WTC11 (cell line): Measurements from ENCODE around the gene TMEM178B. TPM values are rescaled to one million over a fixed set of nuclear protein-coding genes. Genes with fewer than 3 reads are reported as not detected.

Source experiments
- ATAC-seq: fragments of 200-7000 bp; cut with Tn5 transposase; 2 replicates; pipeline ENCODE4 v1.10.0; 2021; ENCODE audit warnings: mild to moderate bottlenecking, moderate library complexity
- CTCF ChIA-PET: fragments of 300-600 bp; sonication (Branson Sonifier 250); formaldehyde crosslinking; loops from one replicate; lab custom pipeline; 2021; ENCODE audit warnings: antibody characterized with exemption; lab: Charles Lee
- POLR2A ChIA-PET: fragments of 350-600 bp; sonication (Branson Sonifier 250); formaldehyde crosslinking; loops from one replicate; lab custom pipeline; 2021; ENCODE audit warnings: antibody characterized with exemption; lab: Charles Lee
- DNase-seq: peaks from one replicate; pipeline ENCODE4 v3.0.0; 2021; ENCODE audit warnings: low spot score
- H3K27ac Mint-ChIP-seq: 2 replicates; pipeline ENCODE4 v1.8.0; 2021; ENCODE audit warnings: mixed read lengths
- H3K27me3 Mint-ChIP-seq: 2 replicates; pipeline ENCODE4 v1.8.0; 2021; ENCODE audit warnings: low read depth, mild to moderate bottlenecking, moderate library complexity, mixed read lengths
- H3K36me3 Mint-ChIP-seq: 2 replicates; pipeline ENCODE4 v1.8.0; 2021; ENCODE audit warnings: mixed read lengths
- H3K4me1 Mint-ChIP-seq: 2 replicates; pipeline ENCODE4 v1.8.0; 2022; ENCODE audit warnings: mixed read lengths
- H3K4me3 Mint-ChIP-seq: 2 replicates; pipeline ENCODE4 v1.8.0; 2021; ENCODE audit warnings: mild to moderate bottlenecking, moderate library complexity, mixed read lengths
- H3K9me3 Mint-ChIP-seq: 2 replicates; pipeline ENCODE4 v1.8.0; 2021; ENCODE audit warnings: mixed read lengths
- ATF3 ChIP-seq: sonication (generic); formaldehyde crosslinking; conservative IDR thresholded peaks from 2 replicates; pipeline ENCODE4 v1.8.1; 2022; ENCODE audit warnings: mild to moderate bottlenecking, missing genetic modification reagents
- CBFB ChIP-seq: sonication (generic); formaldehyde crosslinking; IDR thresholded peaks from 2 replicates; pipeline ENCODE4 v1.8.1; 2022; ENCODE audit warnings: mild to moderate bottlenecking, low read depth, missing genetic modification reagents
- EMX1 ChIP-seq: fragments of 250-450 bp; sonication (Bioruptor Pico); IDR thresholded peaks from 2 replicates; pipeline ENCODE4 v1.8.0; 2021; ENCODE audit warnings: mild to moderate bottlenecking
- ERG ChIP-seq: fragments of 250-450 bp; sonication (Bioruptor Pico); IDR thresholded peaks from 2 replicates; pipeline ENCODE4 v1.8.0; 2021; ENCODE audit warnings: mild to moderate bottlenecking
- FOXP4 ChIP-seq: sonication (generic); formaldehyde crosslinking; IDR thresholded peaks from 2 replicates; pipeline ENCODE4 v1.8.0; 2022; ENCODE audit warnings: mild to moderate bottlenecking, missing genetic modification reagents
- JUN ChIP-seq: sonication (generic); formaldehyde crosslinking; IDR thresholded peaks from 2 replicates; pipeline ENCODE4 v1.8.0; 2023; ENCODE audit warnings: mild to moderate bottlenecking, missing genetic modification reagents
- MLX ChIP-seq: sonication (generic); formaldehyde crosslinking; IDR thresholded peaks from 2 replicates; pipeline ENCODE4 v1.8.1; 2023; ENCODE audit warnings: mild to moderate bottlenecking, missing genetic modification reagents, moderate library complexity
- RELA ChIP-seq: sonication (generic); formaldehyde crosslinking; IDR thresholded peaks from 2 replicates; pipeline ENCODE4 v1.8.1; 2022; ENCODE audit warnings: missing genetic modification reagents, mild to moderate bottlenecking, borderline replicate concordance
- SMAD3 ChIP-seq: sonication (generic); formaldehyde crosslinking; IDR thresholded peaks from 2 replicates; pipeline ENCODE4 v1.8.0; 2022; ENCODE audit warnings: missing genetic modification reagents, mild to moderate bottlenecking, borderline replicate concordance
- ZNF232 ChIP-seq: sonication (generic); formaldehyde crosslinking; IDR thresholded peaks from 2 replicates; pipeline ENCODE4 v1.8.0; 2022; ENCODE audit warnings: mild to moderate bottlenecking, missing genetic modification reagents
- ZNF396 ChIP-seq: fragments of 250-450 bp; sonication (Bioruptor Pico); IDR thresholded peaks from 2 replicates; pipeline ENCODE4 v1.8.0; 2021; ENCODE audit warnings: mild to moderate bottlenecking, moderate library complexity, borderline replicate concordance
- ZNF671 ChIP-seq: fragments of 250-450 bp; sonication (Bioruptor Pico); IDR thresholded peaks from 2 replicates; pipeline ENCODE4 v1.8.0; 2021; ENCODE audit warnings: mild to moderate bottlenecking
- total RNA-seq: library from RNA; stranded (reverse); gene quantifications from 3 replicates; pipeline ENCODE4 v1.2.3, GENCODE V29; 2021
- TF ChIP-seq, protein P1 (sequence below): sonication (generic); formaldehyde crosslinking; IDR thresholded peaks from 2 replicates; pipeline ENCODE4 v1.8.1; 2022; ENCODE audit warnings: mild to moderate bottlenecking, moderate library complexity, missing genetic modification reagents
- TF ChIP-seq, protein P2 (sequence below): fragments of 250-450 bp; sonication (Bioruptor Pico); IDR thresholded peaks from 2 replicates; pipeline ENCODE4 v1.9.0; 2021; ENCODE audit warnings: mild to moderate bottlenecking
- TF ChIP-seq, protein P3 (sequence below): fragments of 250-450 bp; sonication (Bioruptor Pico); IDR thresholded peaks from 2 replicates; pipeline ENCODE4 v1.9.0; 2021; ENCODE audit warnings: mild to moderate bottlenecking
- TF ChIP-seq, protein P4 (sequence below): sonication (generic); formaldehyde crosslinking; IDR thresholded peaks from 2 replicates; pipeline ENCODE4 v1.8.0; 2022; ENCODE audit warnings: missing genetic modification reagents

Gene TMEM178B
- total RNA-seq, 1 experiment from 2014 or later: 20.4 TPM

- TF ChIP-seq, protein P1, sequence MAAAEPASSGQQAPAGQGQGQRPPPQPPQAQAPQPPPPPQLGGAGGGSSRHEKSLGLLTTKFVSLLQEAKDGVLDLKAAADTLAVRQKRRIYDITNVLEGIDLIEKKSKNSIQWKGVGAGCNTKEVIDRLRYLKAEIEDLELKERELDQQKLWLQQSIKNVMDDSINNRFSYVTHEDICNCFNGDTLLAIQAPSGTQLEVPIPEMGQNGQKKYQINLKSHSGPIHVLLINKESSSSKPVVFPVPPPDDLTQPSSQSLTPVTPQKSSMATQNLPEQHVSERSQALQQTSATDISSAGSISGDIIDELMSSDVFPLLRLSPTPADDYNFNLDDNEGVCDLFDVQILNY (CRISPR knock-in tag): no peak
- no peak for TF ChIP-seq JUN (CRISPR knock-in tag)
- TF ChIP-seq, protein P2, sequence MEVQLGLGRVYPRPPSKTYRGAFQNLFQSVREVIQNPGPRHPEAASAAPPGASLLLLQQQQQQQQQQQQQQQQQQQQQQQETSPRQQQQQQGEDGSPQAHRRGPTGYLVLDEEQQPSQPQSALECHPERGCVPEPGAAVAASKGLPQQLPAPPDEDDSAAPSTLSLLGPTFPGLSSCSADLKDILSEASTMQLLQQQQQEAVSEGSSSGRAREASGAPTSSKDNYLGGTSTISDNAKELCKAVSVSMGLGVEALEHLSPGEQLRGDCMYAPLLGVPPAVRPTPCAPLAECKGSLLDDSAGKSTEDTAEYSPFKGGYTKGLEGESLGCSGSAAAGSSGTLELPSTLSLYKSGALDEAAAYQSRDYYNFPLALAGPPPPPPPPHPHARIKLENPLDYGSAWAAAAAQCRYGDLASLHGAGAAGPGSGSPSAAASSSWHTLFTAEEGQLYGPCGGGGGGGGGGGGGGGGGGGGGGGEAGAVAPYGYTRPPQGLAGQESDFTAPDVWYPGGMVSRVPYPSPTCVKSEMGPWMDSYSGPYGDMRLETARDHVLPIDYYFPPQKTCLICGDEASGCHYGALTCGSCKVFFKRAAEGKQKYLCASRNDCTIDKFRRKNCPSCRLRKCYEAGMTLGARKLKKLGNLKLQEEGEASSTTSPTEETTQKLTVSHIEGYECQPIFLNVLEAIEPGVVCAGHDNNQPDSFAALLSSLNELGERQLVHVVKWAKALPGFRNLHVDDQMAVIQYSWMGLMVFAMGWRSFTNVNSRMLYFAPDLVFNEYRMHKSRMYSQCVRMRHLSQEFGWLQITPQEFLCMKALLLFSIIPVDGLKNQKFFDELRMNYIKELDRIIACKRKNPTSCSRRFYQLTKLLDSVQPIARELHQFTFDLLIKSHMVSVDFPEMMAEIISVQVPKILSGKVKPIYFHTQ (CRISPR knock-in tag): no peak
Observed at GRCh38 chr7:141477865-141478264, 404.0 kb downstream of the TMEM178B start (continued).

- TF ChIP-seq CBFB (CRISPR knock-in tag) (no peak), FOXP4 (CRISPR knock-in tag) (no peak), SMAD3 (CRISPR knock-in tag) (no peak)
- H3K4me3 Mint-ChIP-seq: no peak overlapping the region
- CTCF ChIA-PET: no interaction called here
- no peaks in the 10 kb centered on the region for H3K36me3 Mint-ChIP-seq
- no peak for ATAC-seq
- POLR2A ChIA-PET: no interaction called here
- H3K27me3 Mint-ChIP-seq: no peaks in the 10 kb centered on the region
- DNase-seq: no peak
- no peak overlapping the region for H3K27ac Mint-ChIP-seq
- H3K4me1 Mint-ChIP-seq: peaks cover 18% of the 10 kb centered on the region
- no peaks in the 10 kb centered on the region for H3K9me3 Mint-ChIP-seq
Observed at GRCh38 chr7:141478845-141479244, 405.0 kb downstream of the TMEM178B start.

- ATAC-seq (no peak), DNase-seq (no peak)
- Mint-ChIP-seq H3K4me3 (no peak overlapping the region), H3K9me3 (no peaks in the 10 kb centered on the region), H3K36me3 (no peaks in the 10 kb centered on the region)
- CTCF ChIA-PET: no interaction called here
- POLR2A ChIA-PET: no interaction called here
- TF ChIP-seq ZNF232 (no peak), ZNF671 (CRISPR knock-in tag) (no peak), MLX (CRISPR knock-in tag) (no peak)
- TF ChIP-seq, protein P1 (CRISPR knock-in tag): no peak
- TF ChIP-seq, protein P3, sequence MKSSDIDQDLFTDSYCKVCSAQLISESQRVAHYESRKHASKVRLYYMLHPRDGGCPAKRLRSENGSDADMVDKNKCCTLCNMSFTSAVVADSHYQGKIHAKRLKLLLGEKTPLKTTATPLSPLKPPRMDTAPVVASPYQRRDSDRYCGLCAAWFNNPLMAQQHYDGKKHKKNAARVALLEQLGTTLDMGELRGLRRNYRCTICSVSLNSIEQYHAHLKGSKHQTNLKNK (CRISPR knock-in tag): no peak
- TF ChIP-seq, all 79 proteins: peak for 0
- peaks cover 18% of the 10 kb centered on the region for H3K4me1 Mint-ChIP-seq
- no peak overlapping the region for H3K27ac Mint-ChIP-seq
- no peaks in the 10 kb centered on the region for H3K27me3 Mint-ChIP-seq
Observed at GRCh38 chr7:141480953-141481352, 407.1 kb downstream of the TMEM178B start.

DNA sequence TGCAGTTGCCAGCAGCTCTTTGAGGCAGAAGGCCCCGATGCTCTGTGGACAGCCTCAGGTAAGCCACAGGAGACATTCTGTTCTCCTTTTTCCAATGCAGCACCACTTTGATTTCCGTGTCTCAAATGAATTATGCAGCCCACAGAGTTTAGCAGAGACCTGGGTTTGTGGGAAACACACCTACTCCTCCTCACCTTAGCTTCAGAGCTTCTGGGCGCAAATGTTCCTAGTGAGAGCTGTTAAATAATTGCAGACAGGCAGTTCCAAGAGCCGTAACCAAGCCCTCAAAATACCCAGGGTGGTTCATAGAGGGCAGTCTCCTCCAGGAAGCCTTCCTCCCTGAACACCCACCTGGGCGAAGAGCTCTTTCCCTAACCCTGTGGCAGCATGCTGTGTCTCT is 408.1 kb downstream of the TMEM178B start:
- Mint-ChIP-seq H3K27me3 (no peaks in the 10 kb centered on the region), H3K27ac (no peak overlapping the region), H3K36me3 (no peaks in the 10 kb centered on the region), H3K9me3 (no peaks in the 10 kb centered on the region), H3K4me3 (no peak overlapping the region), H3K4me1 (peaks cover 18% of the 10 kb centered on the region)
- DNase-seq: no peak
- POLR2A ChIA-PET: no interaction called here
- CTCF ChIA-PET: interaction anchor here (1.5 to 2.0 kb wide), 2 partner anchors 51 kb away, joined by 4 to 12 read pairs; no protein-coding TSS in a partner anchor
- ATAC-seq: no peak
- TF ChIP-seq ZNF396 (CRISPR knock-in tag): no peak
- no peak for TF ChIP-seq EMX1
- no peak for TF ChIP-seq RELA
- no peak for TF ChIP-seq ATF3 (CRISPR knock-in tag)
- TF ChIP-seq, protein P4, sequence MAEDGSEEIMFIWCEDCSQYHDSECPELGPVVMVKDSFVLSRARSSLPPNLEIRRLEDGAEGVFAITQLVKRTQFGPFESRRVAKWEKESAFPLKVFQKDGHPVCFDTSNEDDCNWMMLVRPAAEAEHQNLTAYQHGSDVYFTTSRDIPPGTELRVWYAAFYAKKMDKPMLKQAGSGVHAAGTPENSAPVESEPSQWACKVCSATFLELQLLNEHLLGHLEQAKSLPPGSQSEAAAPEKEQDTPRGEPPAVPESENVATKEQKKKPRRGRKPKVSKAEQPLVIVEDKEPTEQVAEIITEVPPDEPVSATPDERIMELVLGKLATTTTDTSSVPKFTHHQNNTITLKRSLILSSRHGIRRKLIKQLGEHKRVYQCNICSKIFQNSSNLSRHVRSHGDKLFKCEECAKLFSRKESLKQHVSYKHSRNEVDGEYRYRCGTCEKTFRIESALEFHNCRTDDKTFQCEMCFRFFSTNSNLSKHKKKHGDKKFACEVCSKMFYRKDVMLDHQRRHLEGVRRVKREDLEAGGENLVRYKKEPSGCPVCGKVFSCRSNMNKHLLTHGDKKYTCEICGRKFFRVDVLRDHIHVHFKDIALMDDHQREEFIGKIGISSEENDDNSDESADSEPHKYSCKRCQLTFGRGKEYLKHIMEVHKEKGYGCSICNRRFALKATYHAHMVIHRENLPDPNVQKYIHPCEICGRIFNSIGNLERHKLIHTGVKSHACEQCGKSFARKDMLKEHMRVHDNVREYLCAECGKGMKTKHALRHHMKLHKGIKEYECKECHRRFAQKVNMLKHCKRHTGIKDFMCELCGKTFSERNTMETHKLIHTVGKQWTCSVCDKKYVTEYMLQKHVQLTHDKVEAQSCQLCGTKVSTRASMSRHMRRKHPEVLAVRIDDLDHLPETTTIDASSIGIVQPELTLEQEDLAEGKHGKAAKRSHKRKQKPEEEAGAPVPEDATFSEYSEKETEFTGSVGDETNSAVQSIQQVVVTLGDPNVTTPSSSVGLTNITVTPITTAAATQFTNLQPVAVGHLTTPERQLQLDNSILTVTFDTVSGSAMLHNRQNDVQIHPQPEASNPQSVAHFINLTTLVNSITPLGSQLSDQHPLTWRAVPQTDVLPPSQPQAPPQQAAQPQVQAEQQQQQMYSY: no peak
- no peak for TF ChIP-seq ERG (CRISPR knock-in tag)
